Stimulated activated CD8-positive, alpha-beta memory T cell treated with anti-CD3 and anti-CD28 coated beads, Interleukin-7, amount 100 ng/mL, for 1 hour (primary cell): ENCODE data around the gene PKNOX1.
"Not testable (repeated sequence)": the region's sequence is repeated elsewhere in the genome, so short reads cannot be mapped to it uniquely, and the experiment has no call there.

Experiments
- DNase-seq, 2 donors: peaks; one replicate each; pipeline ENCODE4 v3.0.0-alpha.2; 2020; ENCODE audit warnings: low read depth in 2 of 2

Gene PKNOX1

GRCh38 chr21:42983869-42984268, 9.5 kb downstream of the PKNOX1 start:
- DNase-seq = no peak

- no peak for DNase-seq
Observed at GRCh38 chr21:42986125-42986783, 11.9 kb downstream of the PKNOX1 start.

GRCh38 chr21:42988236-42988965, 14.0 kb downstream of the PKNOX1 start:
- DNase-seq = no peak

GRCh38 chr21:42989370-42989769, 15.0 kb downstream of the PKNOX1 start:
- not testable (repeated sequence) for DNase-seq

GRCh38 chr21:42989816-42990650, 15.7 kb downstream of the PKNOX1 start:
- no peak for DNase-seq

- no peak for DNase-seq
Observed at GRCh38 chr21:42991992-42992740, 17.8 kb downstream of the PKNOX1 start.

- DNase-seq = no peak
Observed at GRCh38 chr21:42993051-42993712, 18.8 kb downstream of the PKNOX1 start.

GRCh38 chr21:42997053-42997452, 22.7 kb downstream of the PKNOX1 start:
- no peak for DNase-seq

GRCh38 chr21:42997983-42998382, 23.6 kb downstream of the PKNOX1 start:
- not testable (repeated sequence) for DNase-seq

GRCh38 chr21:42999152-42999551, 24.8 kb downstream of the PKNOX1 start:
- not testable (repeated sequence) for DNase-seq

GRCh38 chr21:43000041-43000440, 25.7 kb downstream of the PKNOX1 start:
- DNase-seq = not testable (repeated sequence)

GRCh38 chr21:43001316-43001715, 27.0 kb downstream of the PKNOX1 start:
- no peak for DNase-seq

- no peak for DNase-seq
Observed at GRCh38 chr21:43004926-43005325, 30.6 kb downstream of the PKNOX1 start.

GRCh38 chr21:43005635-43006034, 31.3 kb downstream of the PKNOX1 start:
- no peak for DNase-seq

GRCh38 chr21:43006051-43006873, 31.9 kb downstream of the PKNOX1 start:
- DNase-seq = not testable (repeated sequence)

- DNase-seq = no peak
Observed at GRCh38 chr21:43006874-43007208, 32.5 kb downstream of the PKNOX1 start.

GRCh38 chr21:43012596-43012995, 38.2 kb downstream of the PKNOX1 start:
- DNase-seq = no peak

- no peak for DNase-seq
Observed at GRCh38 chr21:43015906-43016540, 41.7 kb downstream of the PKNOX1 start.

- DNase-seq = no peak
Observed at GRCh38 chr21:43016728-43017127, 42.4 kb downstream of the PKNOX1 start.

- no peak for DNase-seq
Observed at GRCh38 chr21:43018519-43018918, 44.2 kb downstream of the PKNOX1 start.
